Measurements from ENCODE around the gene KYAT1.

DNA sequence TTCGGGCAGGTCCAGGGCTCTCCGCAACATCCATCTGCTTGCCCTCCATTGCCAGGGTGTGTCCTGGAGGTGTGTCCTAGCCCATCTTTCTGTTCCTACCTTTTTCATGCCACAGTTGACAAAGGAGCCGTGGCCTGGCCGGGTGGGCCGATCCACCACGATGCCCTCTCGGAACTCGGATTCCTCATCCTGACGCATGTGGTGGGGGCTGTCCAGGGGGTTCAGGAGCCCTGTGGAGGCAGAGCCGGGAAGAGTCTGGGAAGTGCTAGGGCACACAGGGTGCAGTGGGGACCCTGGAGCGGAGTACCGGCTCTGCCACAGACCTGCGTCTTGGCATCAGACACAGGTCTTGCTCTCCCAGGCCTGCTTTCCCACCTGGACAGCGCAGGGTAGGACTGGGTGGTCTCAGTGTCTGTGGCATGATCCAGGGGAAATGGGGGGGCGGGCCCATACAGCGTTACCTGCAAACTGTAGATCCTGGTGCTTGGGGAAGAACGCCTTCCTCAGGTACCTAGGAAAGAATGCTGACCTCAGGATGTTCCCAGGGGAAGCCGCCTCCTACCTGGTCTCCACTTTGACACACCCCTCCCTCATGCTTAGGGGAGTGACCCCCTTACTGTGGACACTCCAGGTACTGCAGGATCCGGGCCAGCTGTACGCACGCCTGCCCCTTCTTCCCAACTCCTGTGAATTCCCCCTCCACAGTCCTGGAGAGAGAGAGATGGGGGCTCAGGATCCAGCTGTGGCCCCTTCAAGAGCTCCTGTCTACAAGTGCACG is 55.6 kb downstream of the KYAT1 start:
- TF ChIP-seq CTCF (conservative IDR thresholded peaks at IDR 0.05) (no peak), EZH2 (IDR thresholded peaks at IDR 0.05; ENCODE audit: low read depth) (no peak)

Data from PC-9 (cell line).